Measurements from ENCODE around the gene ZC3HAV1L.

DNA sequence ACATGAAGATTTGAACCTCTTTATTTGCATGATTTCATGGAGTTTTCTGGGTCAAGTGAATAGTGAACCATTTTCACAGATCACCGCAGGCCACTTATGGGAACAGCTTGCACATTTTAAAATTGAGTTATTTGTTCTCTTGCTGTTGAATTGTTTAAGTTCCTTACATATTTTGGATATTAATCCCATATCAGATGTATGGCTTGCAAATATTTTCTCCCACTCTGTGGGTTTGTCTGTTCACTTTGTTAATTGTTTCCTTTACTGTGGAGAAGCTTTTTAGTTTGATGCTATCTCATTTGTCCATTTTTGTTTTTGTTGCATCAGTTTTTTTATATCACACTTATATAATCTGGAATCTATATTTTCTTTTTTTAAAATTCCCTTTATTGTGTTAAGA lies 14.1 kb upstream of the ZC3HAV1L start:
- TF ChIP-seq, protein P1, sequence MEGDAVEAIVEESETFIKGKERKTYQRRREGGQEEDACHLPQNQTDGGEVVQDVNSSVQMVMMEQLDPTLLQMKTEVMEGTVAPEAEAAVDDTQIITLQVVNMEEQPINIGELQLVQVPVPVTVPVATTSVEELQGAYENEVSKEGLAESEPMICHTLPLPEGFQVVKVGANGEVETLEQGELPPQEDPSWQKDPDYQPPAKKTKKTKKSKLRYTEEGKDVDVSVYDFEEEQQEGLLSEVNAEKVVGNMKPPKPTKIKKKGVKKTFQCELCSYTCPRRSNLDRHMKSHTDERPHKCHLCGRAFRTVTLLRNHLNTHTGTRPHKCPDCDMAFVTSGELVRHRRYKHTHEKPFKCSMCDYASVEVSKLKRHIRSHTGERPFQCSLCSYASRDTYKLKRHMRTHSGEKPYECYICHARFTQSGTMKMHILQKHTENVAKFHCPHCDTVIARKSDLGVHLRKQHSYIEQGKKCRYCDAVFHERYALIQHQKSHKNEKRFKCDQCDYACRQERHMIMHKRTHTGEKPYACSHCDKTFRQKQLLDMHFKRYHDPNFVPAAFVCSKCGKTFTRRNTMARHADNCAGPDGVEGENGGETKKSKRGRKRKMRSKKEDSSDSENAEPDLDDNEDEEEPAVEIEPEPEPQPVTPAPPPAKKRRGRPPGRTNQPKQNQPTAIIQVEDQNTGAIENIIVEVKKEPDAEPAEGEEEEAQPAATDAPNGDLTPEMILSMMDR (IDR thresholded peaks at IDR 0.05), result no peak
- TF ChIP-seq EP300 (IDR thresholded peaks at IDR 0.05) (no peak), POLR2A (IDR thresholded peaks at IDR 0.05) (no peak)
